HG02943 (cell line): ENCODE results near the gene SRMS.
"Not testable (repeated sequence)": the region's sequence is repeated elsewhere in the genome, so short reads cannot be mapped to it uniquely, and the experiment has no call there.

Experiments
- ATAC-seq: cut with Tn5 transposase; IDR thresholded peaks from one replicate; pipeline ENCODE4 v1.9.1; 2021; ENCODE audit warnings: mild to moderate bottlenecking, low read depth, moderate library complexity; ENCODE audit not compliant: unreplicated experiment

Gene SRMS

GRCh38 chr20:63529861-63530787, 17.4 kb downstream of the SRMS start:
- no peak for ATAC-seq

GRCh38 chr20:63529180-63529860, 18.2 kb downstream of the SRMS start:
- ATAC-seq, result no peak

- no peak for ATAC-seq
Measured at GRCh38 chr20:63527184-63527583, 20.4 kb downstream of the SRMS start.

GRCh38 chr20:63525971-63526370, 21.6 kb downstream of the SRMS start:
- no peak for ATAC-seq

- ATAC-seq, result no peak
Measured at GRCh38 chr20:63525185-63525584, 22.4 kb downstream of the SRMS start.

GRCh38 chr20:63522981-63523611, 24.5 kb downstream of the SRMS start:
- ATAC-seq, result no peak

GRCh38 chr20:63522091-63522868, 25.3 kb downstream of the SRMS start:
- ATAC-seq, result no peak

- no peak for ATAC-seq
Measured at GRCh38 chr20:63521602-63522001, 25.9 kb downstream of the SRMS start.

GRCh38 chr20:63520934-63521601, 26.5 kb downstream of the SRMS start:
- peak; percentile 16 for ATAC-seq

- peak; percentile 61 for ATAC-seq
Measured at GRCh38 chr20:63520504-63520933, 27.0 kb downstream of the SRMS start, which contains the start of gene PPDPF. TSS of gene PPDPF (plus strand) at chr20:63520765. CDS start at chr20:63521309, 544 bp downstream.

GRCh38 chr20:63519668-63520503, 27.7 kb downstream of the SRMS start:
- ATAC-seq, result peak; percentile 36

GRCh38 chr20:63518946-63519667, 28.4 kb downstream of the SRMS start:
- ATAC-seq, result no peak

- ATAC-seq, result no peak
Measured at GRCh38 chr20:63518351-63518861, 29.1 kb downstream of the SRMS start.

- ATAC-seq, result no peak
Measured at GRCh38 chr20:63517376-63518309, 29.9 kb downstream of the SRMS start.

- ATAC-seq, result not testable (repeated sequence)
Measured at GRCh38 chr20:63514520-63514919, 33.0 kb downstream of the SRMS start.

GRCh38 chr20:63513207-63513606, 34.3 kb downstream of the SRMS start:
- ATAC-seq, result no peak

- no peak for ATAC-seq
Measured at GRCh38 chr20:63509088-63509564, 38.4 kb downstream of the SRMS start.
